Panc1 (cell line): Measurements from ENCODE around the gene NAA40. TPM values are rescaled to one million over a fixed set of nuclear protein-coding genes. Genes with fewer than 3 reads are reported as not detected.

ENCODE experiments used
- ATAC-seq: fragments of 200-7000 bp; cut with Tn5 transposase; 2 replicates; pipeline ENCODE4 v1.9.1; 2020; ENCODE audit warnings: mild to moderate bottlenecking, moderate library complexity
- BruUV-seq: library from RNA; stranded (reverse); fragments of 400-500 nt; replicated peaks from 2 replicates; lab custom pipeline; 2021; lab: Mats Ljungman, UMichigan
- CTCF ChIA-PET: fragments of 300-600 bp; sonication (Branson Sonifier 250); formaldehyde crosslinking; loops from one replicate; lab custom pipeline; 2022; ENCODE audit warnings: antibody characterized with exemption; lab: Charles Lee
- POLR2A ChIA-PET: fragments of 300-600 bp; sonication (Branson Sonifier 250); formaldehyde crosslinking; loops from one replicate; lab custom pipeline; 2022; ENCODE audit warnings: antibody characterized with exemption; lab: Charles Lee
- DNase-seq: peaks from one replicate; pipeline ENCODE4 v3.0.0-alpha.2; 2010; ENCODE audit warnings: low read depth, low spot score
- H3K27ac ChIP-seq: 2 replicates; pipeline ENCODE4 v1.5.1; 2011; ENCODE audit warnings: mild to moderate bottlenecking, low read length, inconsistent platforms
- H3K27me3 ChIP-seq: fragments of 200-500 bp; sonication (Bioruptor generic); 2 replicates; pipeline ENCODE4 v1.6.0; 2014; ENCODE audit warnings: low read length, inconsistent platforms; ENCODE audit not compliant: control insufficient read depth, insufficient read depth
- H3K36me3 ChIP-seq: fragments of 200-500 bp; sonication (Bioruptor generic); 2 replicates; pipeline ENCODE4 v1.5.1; 2014; ENCODE audit warnings: inconsistent platforms, mild to moderate bottlenecking, low read length, moderate library complexity; ENCODE audit not compliant: control insufficient read depth, insufficient read depth
- H3K4me1 ChIP-seq: 2 replicates; pipeline ENCODE4 v1.5.1; 2011; ENCODE audit warnings: inconsistent platforms, mild to moderate bottlenecking, low read length, moderate library complexity; ENCODE audit not compliant: control insufficient read depth, insufficient read depth
- H3K4me3 ChIP-seq, 2 experiments: 2 replicates each; pipeline ENCODE4 v1.5.1; 2011 to 2012; ENCODE audit warnings: low read depth in 2 of 2, low read length in 2 of 2, mild to moderate bottlenecking in 2 of 2, inconsistent platforms in 1 of 2, moderate library complexity in 1 of 2
- H3K9me3 ChIP-seq: fragments of 200-500 bp; sonication (Bioruptor generic); 2 replicates; pipeline ENCODE4 v1.5.1; 2014; ENCODE audit warnings: low read depth, mild to moderate bottlenecking, inconsistent platforms, low read length, moderate library complexity; ENCODE audit not compliant: control insufficient read depth, insufficient read depth
- CTCF ChIP-seq: fragments of 450-650 bp; IDR thresholded peaks from 2 replicates; pipeline ENCODE4 v1.5.1; 2017; ENCODE audit warnings: mild to moderate bottlenecking
- POLR2AphosphoS5 ChIP-seq: IDR thresholded peaks from 2 replicates; pipeline ENCODE4 v1.6.1; 2012; ENCODE audit warnings: mild to moderate bottlenecking, low read depth, low read length, moderate library complexity
- REST ChIP-seq, 2 experiments: IDR thresholded peaks; 2 replicates each; pipeline ENCODE4 v1.6.1; 2011 to 2012; ENCODE audit warnings: low read depth in 2 of 2, control low read depth in 1 of 2, low read length in 1 of 2, mild to moderate bottlenecking in 1 of 2, moderate library complexity in 1 of 2; ENCODE audit not compliant: insufficient read depth in 1 of 2
- SIN3A ChIP-seq: IDR thresholded peaks from 2 replicates; pipeline ENCODE4 v1.6.1; 2012; ENCODE audit warnings: low read depth, mild to moderate bottlenecking, low read length, moderate library complexity, borderline replicate concordance; ENCODE audit not compliant: insufficient read depth
- TCF7L2 ChIP-seq: IDR thresholded peaks from 2 replicates; pipeline ENCODE4 v1.6.1; 2011; ENCODE audit warnings: mild to moderate bottlenecking, low read depth, low read length, inconsistent platforms
- in situ Hi-C: cut with HindIII; loops from 2 replicates; pipeline ENCODE4 v1.10.0; 2016; ENCODE audit warnings: low sequenced_read_pairs, low pct_unique_long_range_greater_than_20kb
- intact Hi-C: fragments of 100-400 bp; cut with micrococcal nuclease; formaldehyde crosslinking; loops from one replicate; pipeline ENCODE4 v1.10.0; 2022; ENCODE audit not compliant: unreplicated experiment
- total RNA-seq: library from RNA; stranded (reverse); gene quantifications from one replicate; pipeline ENCODE4 v1.2.1, GENCODE V29; 2021; ENCODE audit not compliant: unreplicated experiment

NAA40 gene
- total RNA-seq, 1 experiment from 2014 or later: 43.2 TPM

GRCh38 chr11:63929616-63930015, 9.2 kb upstream of the NAA40 start:
- no peak for ATAC-seq
- H3K27me3 ChIP-seq: no peaks in the 10 kb centered on the region
- no TSS peak for BruUV-seq
- intact Hi-C loops: no loop called here
- ChIA-PET CTCF (no interaction called here), POLR2A (interaction anchor here (0.6 to 0.7 kb wide), 2 partner anchors 20 to 248 kb away, joined by 5 to 12 read pairs; no protein-coding TSS in a partner anchor)
- TF ChIP-seq SIN3A (no peak), POLR2AphosphoS5 (no peak), CTCF (no peak), REST (IDR thresholded peaks at IDR 0.05; ENCODE audit: insufficient read depth in 1 of 2, low read depth in 2 of 2, low read length in 1 of 2) (no peak), TCF7L2 (no peak)
- no peaks in the 10 kb centered on the region for H3K9me3 ChIP-seq
- no peak overlapping the region for H3K4me3 ChIP-seq
- DNase-seq: no peak
- no peaks in the 10 kb centered on the region for H3K4me1 ChIP-seq
- in situ Hi-C loops: no loop called here
- no peaks in the 10 kb centered on the region for H3K36me3 ChIP-seq
- H3K27ac ChIP-seq: no peak overlapping the region

- DNase-seq: no peak
- no peaks in the 10 kb centered on the region for H3K36me3 ChIP-seq
- in situ Hi-C loops: no loop called here
- no peak overlapping the region for H3K4me3 ChIP-seq
- H3K4me1 ChIP-seq: no peaks in the 10 kb centered on the region
- H3K9me3 ChIP-seq: no peaks in the 10 kb centered on the region
- BruUV-seq: no TSS peak
- no peaks in the 10 kb centered on the region for H3K27me3 ChIP-seq
- CTCF ChIA-PET: interaction anchor here (0.6 kb wide), 1 partner anchor 83 kb away, joined by 6 read pairs; no protein-coding TSS in a partner anchor
- H3K27ac ChIP-seq: no peak overlapping the region
- intact Hi-C loops: no loop called here
- TF ChIP-seq CTCF: no peak
- TF ChIP-seq POLR2AphosphoS5: no peak
- no peak for TF ChIP-seq TCF7L2
- TF ChIP-seq REST (IDR thresholded peaks at IDR 0.05; ENCODE audit: insufficient read depth in 1 of 2, low read depth in 2 of 2, low read length in 1 of 2): no peak
- no peak for TF ChIP-seq SIN3A
- POLR2A ChIA-PET: no interaction called here
- ATAC-seq: no peak
Measured at GRCh38 chr11:63931045-63931444, 7.8 kb upstream of the NAA40 start.
